Stimulated activated CD4-positive, alpha-beta T cell treated with anti-CD3 and anti-CD28 coated beads, Interleukin-4, amount 100 ng/mL, for 48 hours (primary cell): ENCODE results near the gene RBPMS2.
A peak's percentile ranks its signal among the peaks of the same experiment; 100 is the strongest.

Source experiments
- DNase-seq, 2 donors: peaks; one replicate each; pipeline ENCODE4 v3.0.0-alpha.2; 2020; ENCODE audit warnings: low read depth in 2 of 2

The RBPMS2 gene

DNA sequence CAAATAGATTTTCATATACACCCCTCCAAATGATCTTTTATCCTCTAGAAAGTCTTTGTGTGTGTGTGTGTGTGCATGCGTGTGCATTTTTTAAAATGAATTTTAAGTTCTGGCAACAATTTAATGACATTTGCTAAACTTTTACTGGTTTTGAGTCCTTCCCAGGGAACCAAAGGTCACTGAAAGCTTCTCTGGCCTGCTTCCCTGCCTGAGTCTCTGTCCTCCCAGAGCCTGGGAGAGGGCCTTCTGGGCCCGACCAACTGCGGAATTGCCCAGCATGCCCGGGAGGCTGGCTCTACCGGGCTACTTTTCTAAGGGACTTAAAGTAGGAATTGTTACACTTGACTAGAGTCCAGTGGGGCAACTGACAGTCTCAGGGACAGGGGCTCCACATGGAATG is 7.4 kb upstream of the RBPMS2 start:
- DNase-seq: no peak

DNA sequence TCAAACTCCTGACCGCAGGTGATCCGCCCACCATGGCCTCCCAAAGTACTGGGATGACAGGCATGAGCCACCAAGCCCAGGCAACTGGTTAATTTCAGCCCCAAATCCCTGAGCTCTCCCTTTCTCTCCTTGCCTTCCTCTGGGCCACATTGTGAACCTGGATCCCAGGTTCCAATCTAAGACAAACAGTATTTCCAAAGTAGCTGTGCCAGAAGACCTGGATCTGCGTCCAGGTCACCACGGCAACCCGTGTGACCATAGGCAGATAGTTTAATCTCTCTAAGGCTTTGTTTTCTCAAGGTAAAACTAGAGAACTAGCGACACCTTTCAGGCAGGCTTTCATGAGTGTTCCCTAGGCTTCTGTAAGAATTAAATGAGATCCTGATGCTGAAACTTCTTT is 5.9 kb upstream of the RBPMS2 start:
- no peak for DNase-seq

GRCh38 chr15:64780600-64781156 is 5.3 kb upstream of the RBPMS2 start:
- DNase-seq: no peak

- no peak for DNase-seq
Measured at GRCh38 chr15:64779630-64780029, 4.2 kb upstream of the RBPMS2 start.

- no peak for DNase-seq
Measured at GRCh38 chr15:64779024-64779423, 3.6 kb upstream of the RBPMS2 start.

DNA sequence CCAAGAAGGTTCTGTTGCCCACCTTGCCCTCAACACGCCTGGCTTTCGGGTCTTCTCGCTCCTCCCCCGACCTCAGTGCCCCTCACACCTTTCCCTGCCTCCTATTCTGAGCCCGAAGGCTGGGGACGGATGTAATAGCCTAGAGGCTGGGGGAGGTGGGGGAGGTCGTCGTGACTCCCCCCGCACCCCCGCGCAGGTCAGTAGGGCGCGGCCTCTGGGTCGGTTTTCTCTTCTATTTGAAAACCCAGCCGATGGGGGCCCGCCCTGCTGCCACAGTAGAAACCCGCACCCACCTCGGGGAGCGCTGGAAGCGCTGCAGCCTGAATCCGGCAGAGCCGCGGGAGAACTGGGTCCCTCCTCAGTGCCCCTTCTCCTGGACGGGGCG is 1.0 kb upstream of the RBPMS2 start:
- no peak for DNase-seq

- peak in 1 of 2 donors; percentile 13 for DNase-seq
Measured at GRCh38 chr15:64774629-64775493, 528 bp downstream of the RBPMS2 start.

- no peak for DNase-seq
Measured at GRCh38 chr15:64774037-64774628, 1.3 kb downstream of the RBPMS2 start.

GRCh38 chr15:64773606-64774005 is 1.8 kb downstream of the RBPMS2 start:
- DNase-seq: no peak

DNA sequence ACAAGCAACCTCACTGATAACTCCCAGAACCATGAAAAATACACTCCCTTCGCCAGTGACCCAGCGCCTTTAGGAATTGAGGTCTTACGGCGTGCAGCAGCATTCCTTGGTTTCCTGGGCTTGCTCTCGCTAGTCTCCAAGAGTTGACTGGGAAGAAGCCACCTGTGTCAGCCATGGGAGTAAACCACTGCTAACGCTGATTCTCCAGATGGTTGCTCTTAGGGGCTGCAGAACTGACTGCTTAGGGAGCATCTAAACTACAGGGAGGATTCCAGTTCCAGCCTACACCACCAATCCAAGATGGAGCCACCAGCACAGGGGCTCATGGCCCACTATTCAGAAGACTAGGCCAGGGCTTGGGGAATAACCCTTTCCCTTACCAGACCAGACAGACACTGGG is 2.4 kb downstream of the RBPMS2 start:
- DNase-seq: no peak

DNA sequence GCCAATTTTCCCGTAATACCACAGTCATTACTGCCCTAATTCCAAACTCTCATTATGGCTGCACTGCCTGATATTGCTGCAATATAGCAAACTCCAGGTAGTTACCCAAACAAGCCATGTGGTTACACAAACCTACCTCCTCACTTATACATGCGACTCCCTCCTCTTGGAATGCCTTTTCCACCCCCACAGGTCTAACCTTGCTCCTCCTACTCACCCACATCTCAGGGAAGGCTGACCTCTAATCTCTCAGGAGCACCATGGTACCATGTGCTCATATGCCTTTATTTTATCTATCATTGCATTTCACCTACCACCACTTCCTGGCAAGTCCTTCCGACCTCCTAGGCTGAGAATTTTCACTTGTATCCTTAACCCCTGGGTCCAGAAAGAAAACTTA is 2.9 kb downstream of the RBPMS2 start:
- DNase-seq: no peak

DNA sequence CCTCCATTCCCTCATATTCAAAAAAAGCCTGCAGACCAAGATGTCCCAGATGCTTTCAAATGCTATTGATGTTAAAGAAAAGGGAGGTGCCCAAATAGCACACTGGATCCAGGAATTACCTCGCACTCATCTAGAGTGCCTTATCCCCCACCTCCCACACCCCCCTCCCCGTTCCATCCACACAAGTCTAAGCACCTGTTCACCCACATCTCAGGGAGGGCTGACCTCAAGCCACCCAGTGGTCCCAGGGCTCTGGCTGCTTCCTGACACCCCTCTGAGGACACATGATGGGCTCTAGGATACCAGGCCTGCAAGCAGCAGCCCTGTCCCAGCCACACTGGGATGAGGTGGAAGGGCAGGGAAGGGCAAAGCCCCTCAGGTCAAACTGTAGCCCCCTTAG is 4.8 kb downstream of the RBPMS2 start:
- DNase-seq: no peak

DNA sequence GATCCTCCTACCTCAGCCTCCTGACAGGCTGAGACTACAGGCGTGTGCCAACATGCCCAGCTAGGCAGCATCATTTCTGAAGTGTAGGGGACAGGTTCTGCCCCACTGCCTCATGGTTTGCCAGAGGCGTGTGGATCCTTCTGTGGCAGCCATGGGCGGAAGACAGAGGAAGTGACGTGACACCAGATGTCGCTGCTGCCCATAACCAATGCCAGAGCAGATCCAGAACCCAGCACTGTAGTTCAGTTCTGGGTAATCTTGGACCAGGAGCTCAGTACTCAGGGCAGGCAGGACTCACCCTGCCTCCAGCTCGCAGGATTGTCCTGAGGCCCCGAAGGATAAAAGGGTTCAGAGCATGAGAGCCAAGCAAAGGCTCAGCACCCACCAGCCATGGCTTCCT is 8.2 kb downstream of the RBPMS2 start:
- DNase-seq: no peak

DNA sequence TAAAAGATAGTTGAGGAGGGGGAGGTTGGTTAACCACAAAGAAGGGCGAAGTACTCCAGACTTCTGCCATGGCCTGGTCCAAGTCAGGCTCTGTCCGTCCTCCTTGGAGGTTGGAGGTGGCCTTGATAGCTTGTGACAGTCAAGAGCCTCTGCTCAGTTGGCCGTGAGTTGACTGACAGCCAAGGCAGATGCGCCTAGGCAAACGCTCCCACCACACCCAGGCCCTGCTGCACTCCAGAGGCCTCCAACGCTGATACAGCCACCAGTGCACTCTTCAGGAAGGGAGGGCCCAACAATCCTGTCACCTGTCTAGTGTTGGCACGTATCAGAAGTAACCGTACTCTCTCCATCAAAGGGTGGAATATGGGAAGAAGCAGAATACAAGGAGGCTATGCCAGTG is 9.3 kb downstream of the RBPMS2 start:
- no peak for DNase-seq

DNA sequence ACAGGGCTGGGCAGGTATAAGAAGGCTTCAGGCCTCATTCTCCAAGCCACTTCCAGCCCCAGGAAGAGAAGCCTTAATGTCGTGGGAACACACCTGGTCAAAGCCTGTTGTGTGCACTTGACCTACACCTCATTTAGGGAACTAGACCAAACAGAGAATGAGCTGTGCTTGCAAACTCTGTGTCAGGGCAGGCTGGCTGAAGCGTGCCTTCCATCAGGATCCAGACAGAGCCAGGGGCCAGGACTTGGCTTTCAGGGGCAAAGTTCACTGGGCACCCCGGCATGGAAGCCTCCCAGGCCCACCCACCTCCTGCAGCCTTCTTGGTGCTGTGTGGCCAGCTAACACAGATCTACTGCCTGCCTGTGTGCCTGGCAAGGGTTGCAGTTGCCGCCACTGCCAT is 11.5 kb downstream of the RBPMS2 start:
- DNase-seq: no peak

- DNase-seq: no peak
Measured at GRCh38 chr15:64763462-64763861, 11.9 kb downstream of the RBPMS2 start.

- no peak for DNase-seq
Measured at GRCh38 chr15:64763021-64763420, 12.4 kb downstream of the RBPMS2 start.

DNA sequence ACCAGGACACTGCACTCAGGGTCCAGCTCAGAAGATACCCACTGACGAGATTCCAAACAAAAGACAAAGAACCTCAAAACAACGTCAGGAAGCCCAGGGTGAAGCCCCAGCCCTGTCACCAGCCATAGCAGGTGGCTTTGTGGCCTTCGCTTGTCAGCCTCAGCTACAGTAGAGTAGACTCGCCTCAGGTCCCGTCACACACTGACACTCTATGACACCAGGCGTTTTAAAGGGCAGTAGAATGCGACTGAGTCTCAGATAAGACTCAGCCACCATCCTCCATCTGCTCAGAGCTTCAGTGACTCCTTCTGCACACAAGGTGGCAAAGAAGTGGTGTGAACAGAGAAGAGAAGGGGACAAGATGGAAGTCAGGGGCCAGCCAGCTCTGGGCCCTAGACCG is 12.8 kb downstream of the RBPMS2 start:
- no peak for DNase-seq

DNA sequence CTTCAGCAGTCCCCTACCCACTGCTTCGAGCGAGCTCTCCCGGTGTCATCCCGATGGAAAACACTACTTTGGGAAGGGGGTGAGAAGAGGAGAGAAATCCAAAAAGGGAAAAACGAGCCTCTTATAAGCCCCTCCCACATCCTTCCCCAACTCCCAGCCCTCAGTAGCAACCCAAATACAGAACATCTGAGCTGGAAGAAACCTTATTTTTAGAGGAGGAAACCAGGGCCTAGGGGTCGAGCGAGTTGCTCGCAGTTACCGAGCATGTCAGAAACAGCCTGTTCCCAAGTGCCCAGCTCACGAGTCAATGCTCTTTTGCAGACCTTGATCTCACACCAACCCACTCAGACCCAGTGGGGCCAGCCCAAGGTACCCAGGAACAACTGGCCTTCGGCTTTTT is 14.2 kb downstream of the RBPMS2 start:
- DNase-seq: no peak

GRCh38 chr15:64760056-64760455 is 15.3 kb downstream of the RBPMS2 start:
- DNase-seq: no peak

GRCh38 chr15:64755427-64755940 is 19.9 kb downstream of the RBPMS2 start:
- DNase-seq: no peak

- DNase-seq: no peak
Measured at GRCh38 chr15:64754663-64755426, 20.5 kb downstream of the RBPMS2 start.
